ENCODE results near the gene SRSF11. TPM values are rescaled to one million over a fixed set of nuclear protein-coding genes. Genes with fewer than 3 reads are reported as not detected.
A peak's percentile ranks its signal among the peaks of the same experiment; 100 is the strongest.
"Not testable (repeated sequence)": the region's sequence is repeated elsewhere in the genome, so short reads cannot be mapped to it uniquely, and the experiment has no call there.

The SRSF11 gene
- total RNA-seq, 2 experiments from 2014 or later: 242 to 252 TPM

DNA sequence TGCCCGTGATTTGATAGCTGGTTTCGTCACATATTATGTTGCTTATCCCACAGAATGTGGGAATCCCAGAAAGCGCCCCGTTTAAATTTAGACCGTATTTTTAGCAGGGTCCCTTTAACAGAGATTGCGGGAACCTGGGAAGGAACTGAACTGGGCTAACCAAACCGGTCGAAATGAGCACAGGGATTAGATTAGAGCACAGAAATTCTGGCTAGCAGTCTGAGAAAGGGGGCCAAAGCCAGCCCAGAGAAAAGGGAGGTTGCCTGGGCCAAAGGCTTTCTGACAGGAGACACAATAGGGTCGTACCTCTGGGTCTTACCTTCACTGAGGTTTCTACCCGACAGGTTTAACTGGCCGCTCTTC is 16.1 kb upstream of the SRSF11 start:
- Mint-ChIP-seq H3K4me3 (peak overlapping the region; percentile 96), H3K27ac (peak overlapping the region; percentile 99), H3K4me1 (peaks cover 45% of the 10 kb centered on the region), H3K27me3 (no peaks in the 10 kb centered on the region), H3K9me3 (no peaks in the 10 kb centered on the region), H3K36me3 (peaks cover 14% of the 10 kb centered on the region)
- DNase-seq: no peak
- ATAC-seq (ENCODE audit: low read depth): no peak
- POLR2A ChIA-PET: interaction anchor here (1.2 to 9.0 kb wide), 4 partner anchors 17 to 876 kb away, joined by 6 to 86 read pairs (median 20); partner anchors contain the start of genes ANKRD13C, CTH, SRSF11 and ZRANB2

DNA sequence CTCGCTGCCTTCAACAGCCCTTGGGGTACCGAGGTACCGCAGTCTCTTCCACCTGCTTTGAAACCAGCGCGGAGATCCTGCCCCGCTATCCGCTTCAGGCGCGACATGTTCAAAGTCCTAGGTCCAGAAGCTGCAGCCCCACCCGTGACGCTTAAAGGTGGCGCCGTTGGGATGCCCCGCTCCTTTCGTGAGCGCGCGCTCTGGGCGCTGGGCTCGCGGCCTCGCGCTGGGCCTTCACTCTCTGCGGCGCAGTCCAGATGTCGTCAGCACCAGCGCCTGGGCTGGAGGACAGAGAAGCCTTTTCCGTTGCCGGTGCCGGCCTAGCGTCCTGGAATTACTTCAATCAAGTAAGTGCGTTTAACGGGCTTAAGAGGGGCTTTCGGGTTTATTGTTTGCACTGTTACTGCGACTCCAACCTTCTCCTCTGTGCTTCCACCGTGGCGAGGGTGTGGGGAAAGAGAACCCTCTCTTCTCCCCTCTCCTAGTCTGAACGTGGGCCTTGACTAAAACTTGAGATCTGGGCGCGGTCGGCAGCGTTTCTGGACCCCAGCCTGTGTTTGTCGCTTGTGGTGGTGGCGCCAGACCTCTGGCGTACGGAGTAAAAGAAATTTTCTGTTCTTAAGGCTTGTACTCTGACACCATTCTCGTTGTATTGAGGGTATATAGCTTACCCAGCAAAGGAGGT is 15.6 kb upstream of the SRSF11 start, which contains the start of gene LRRC40:
Gene LRRC40, minus strand, starts transcription at position 146 of the 685 bp plus-strand sequence. Its CDS starts 39 bp downstream, at position 107.
- Mint-ChIP-seq H3K4me3 (peak within 1 kb of the TSS; percentile 96), H3K4me1 (peaks cover 47% of the 10 kb centered on the region), H3K36me3 (peaks cover 12% of the 10 kb centered on the region), H3K9me3 (no peaks in the 10 kb centered on the region), H3K27me3 (no peaks in the 10 kb centered on the region), H3K27ac (peak within 1 kb of the TSS; percentile 99)
- POLR2A ChIA-PET: interaction anchor here (1.2 to 9.0 kb wide), 4 partner anchors 16 to 875 kb away, joined by 6 to 86 read pairs (median 20); partner anchors contain the start of genes ANKRD13C, CTH, SRSF11 and ZRANB2
- ATAC-seq (ENCODE audit: low read depth) (peak; percentile 92), DNase-seq (peak; percentile 98)

DNA sequence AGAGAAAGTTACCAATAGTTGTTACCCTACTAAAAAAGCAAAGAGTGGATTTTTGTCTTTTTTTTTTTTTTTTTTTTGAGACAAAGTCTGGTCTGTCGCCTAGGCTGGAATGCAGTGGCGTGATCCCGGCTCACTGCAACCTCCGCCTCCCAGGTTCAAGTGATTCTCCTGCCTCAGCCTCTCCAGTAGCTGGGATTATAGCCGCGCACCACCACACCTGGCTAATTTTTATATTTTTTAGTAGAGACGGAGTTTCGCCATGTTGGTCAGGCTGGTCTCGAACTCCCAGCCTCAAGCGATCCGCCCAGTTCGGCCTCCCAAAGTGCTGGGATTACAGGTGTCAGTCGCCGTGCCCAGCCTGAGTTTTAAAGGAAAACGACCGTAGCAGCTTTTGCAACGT is 14.3 kb upstream of the SRSF11 start:
- H3K27ac Mint-ChIP-seq: peak overlapping the region; percentile 99
- H3K27me3 Mint-ChIP-seq; H3K9me3 Mint-ChIP-seq; DNase-seq; ATAC-seq (ENCODE audit: low read depth): not testable (repeated sequence)
- H3K4me1 Mint-ChIP-seq: peaks cover 52% of the 10 kb centered on the region
- POLR2A ChIA-PET: interaction anchor here (0.6 to 9.0 kb wide), 4 partner anchors 15 to 874 kb away, joined by 4 to 86 read pairs (median 20); partner anchors contain the start of genes ANKRD13C, SRSF11 and ZRANB2
- peaks cover 11% of the 10 kb centered on the region for H3K36me3 Mint-ChIP-seq
- peak overlapping the region; percentile 96 for H3K4me3 Mint-ChIP-seq

DNA sequence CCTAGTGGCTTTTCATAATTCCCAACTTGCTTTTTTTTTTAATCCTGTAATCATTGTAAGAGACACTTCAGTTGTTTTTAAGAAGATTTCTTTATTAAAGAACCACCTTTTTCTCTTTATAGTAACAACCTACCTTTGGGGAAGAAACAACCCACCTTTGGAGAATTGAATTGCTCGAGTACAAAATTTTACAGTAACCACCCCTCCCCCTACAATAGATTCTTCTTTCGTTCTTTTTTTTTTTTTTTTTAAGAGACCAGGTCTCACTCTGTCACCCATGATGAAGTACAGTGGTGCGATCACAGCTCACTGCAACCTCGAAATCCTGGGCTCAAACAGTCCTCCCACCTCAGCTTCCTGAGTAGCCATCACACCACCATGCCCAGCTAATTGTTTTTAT is 13.7 kb upstream of the SRSF11 start:
- ATAC-seq (ENCODE audit: low read depth) (no peak), DNase-seq (no peak)
- Mint-ChIP-seq H3K27me3 (no peaks in the 10 kb centered on the region), H3K27ac (peak overlapping the region; percentile 99), H3K9me3 (no peaks in the 10 kb centered on the region), H3K4me1 (peaks cover 49% of the 10 kb centered on the region), H3K36me3 (peaks cover 11% of the 10 kb centered on the region), H3K4me3 (peak overlapping the region; percentile 96)
- POLR2A ChIA-PET: interaction anchor here (4.7 to 9.0 kb wide), 2 partner anchors 14 to 146 kb away, joined by 26 to 86 read pairs; partner anchors contain the start of genes ANKRD13C and SRSF11

DNA sequence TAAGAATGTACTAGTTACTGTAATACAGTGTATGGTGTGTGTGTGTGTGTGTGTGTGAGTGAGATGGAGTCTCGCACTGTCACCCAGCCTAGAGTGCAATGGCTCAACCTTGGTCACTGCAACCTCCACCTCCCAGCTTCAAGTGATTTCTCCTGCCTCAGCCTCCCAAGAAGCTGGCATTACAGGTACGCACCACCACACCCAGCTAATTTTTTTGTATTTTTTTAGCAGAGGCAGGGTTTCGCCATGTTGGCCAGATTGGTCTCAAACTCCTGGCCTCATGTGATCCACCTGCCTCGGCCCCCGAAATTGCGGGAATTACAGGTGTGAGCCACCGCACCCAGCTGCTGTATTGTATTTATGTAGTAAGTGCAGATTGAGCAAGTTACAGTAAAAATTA is 12.9 kb upstream of the SRSF11 start:
- H3K27ac Mint-ChIP-seq: peak overlapping the region; percentile 27
- no peaks in the 10 kb centered on the region for H3K9me3 Mint-ChIP-seq
- POLR2A ChIA-PET: interaction anchor here (4.7 to 9.0 kb wide), 2 partner anchors 13 to 145 kb away, joined by 26 to 86 read pairs; partner anchors contain the start of genes ANKRD13C and SRSF11
- peaks cover 48% of the 10 kb centered on the region for H3K4me1 Mint-ChIP-seq
- H3K27me3 Mint-ChIP-seq: no peaks in the 10 kb centered on the region
- peak overlapping the region; percentile 27 for H3K4me3 Mint-ChIP-seq
- ATAC-seq (ENCODE audit: low read depth) (no peak), DNase-seq (no peak)
- peaks cover 11% of the 10 kb centered on the region for H3K36me3 Mint-ChIP-seq

DNA sequence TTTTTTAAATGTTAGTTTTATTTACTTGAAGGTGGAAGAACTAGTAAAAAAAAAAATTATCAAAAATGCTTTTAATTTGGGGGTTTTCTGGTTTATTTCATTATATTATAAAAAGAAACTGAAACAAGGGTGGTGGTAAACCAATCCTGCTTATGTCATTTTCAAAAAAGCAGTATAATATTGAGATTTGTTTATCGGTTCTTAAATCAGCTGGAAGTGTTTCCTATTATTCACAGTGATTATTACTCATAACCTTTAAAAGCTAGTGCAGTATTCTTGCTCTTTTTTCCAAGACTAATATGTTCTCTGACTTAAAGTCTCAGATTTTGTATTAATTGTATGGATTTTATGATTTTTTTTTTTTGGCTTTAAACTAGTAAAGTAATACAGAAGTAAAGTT is 10.4 kb upstream of the SRSF11 start:
- no peak for ATAC-seq (ENCODE audit: low read depth)
- DNase-seq: no peak
- Mint-ChIP-seq H3K27me3 (no peaks in the 10 kb centered on the region), H3K36me3 (peaks cover 11% of the 10 kb centered on the region), H3K9me3 (no peaks in the 10 kb centered on the region), H3K4me1 (peaks cover 38% of the 10 kb centered on the region), H3K27ac (peak overlapping the region; percentile 25), H3K4me3 (no peak overlapping the region)
- POLR2A ChIA-PET: interaction anchor here (1.0 to 9.0 kb wide), 2 partner anchors 11 to 143 kb away, joined by 4 to 86 read pairs; partner anchors contain the start of gene SRSF11

DNA sequence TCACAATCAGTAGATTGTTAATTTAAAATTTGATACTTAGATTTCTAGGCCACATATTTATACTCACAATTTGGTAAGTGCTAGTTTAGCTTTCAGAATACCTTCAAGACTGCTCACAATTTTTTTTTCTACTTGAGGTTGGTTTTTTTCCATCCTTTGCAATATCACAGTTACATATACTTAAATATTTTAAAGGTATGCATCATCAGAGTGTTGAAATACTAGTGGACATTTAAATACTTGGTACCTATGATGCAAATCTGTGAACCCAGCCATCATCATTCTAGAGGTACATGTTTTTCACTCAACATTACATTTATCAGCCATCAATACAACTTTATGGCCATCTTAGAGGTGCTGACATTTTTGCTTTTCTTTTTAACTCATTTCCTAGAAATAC is 9.6 kb upstream of the SRSF11 start:
- H3K27ac Mint-ChIP-seq: peak overlapping the region; percentile 65
- no peak for ATAC-seq (ENCODE audit: low read depth)
- DNase-seq: no peak
- POLR2A ChIA-PET: interaction anchor here (1.0 to 9.0 kb wide), 2 partner anchors 10 to 142 kb away, joined by 4 to 86 read pairs; partner anchors contain the start of gene SRSF11
- H3K4me3 Mint-ChIP-seq: no peak overlapping the region
- peaks cover 11% of the 10 kb centered on the region for H3K36me3 Mint-ChIP-seq
- H3K9me3 Mint-ChIP-seq: no peaks in the 10 kb centered on the region
- H3K27me3 Mint-ChIP-seq: no peaks in the 10 kb centered on the region
- peaks cover 38% of the 10 kb centered on the region for H3K4me1 Mint-ChIP-seq

DNA sequence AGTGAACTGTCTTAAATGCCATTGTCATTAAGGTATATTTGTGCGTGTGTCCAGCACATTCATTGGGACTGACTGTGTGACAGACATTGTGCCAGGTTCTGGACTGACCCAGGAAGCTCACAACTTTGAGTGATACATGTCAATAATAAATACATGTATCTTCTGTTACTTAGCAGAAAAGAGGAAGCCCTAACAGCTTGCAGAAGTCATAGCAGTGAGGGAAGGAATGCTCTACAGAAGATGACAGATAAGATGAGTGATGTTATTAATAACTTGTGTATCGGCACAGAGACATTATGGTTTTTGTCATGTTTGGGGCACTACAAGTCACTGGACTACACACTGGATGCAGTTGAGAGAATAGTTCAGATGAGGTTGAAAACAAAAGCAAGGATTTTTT is 1.2 kb upstream of the SRSF11 start:
- H3K4me3 Mint-ChIP-seq: peak overlapping the region; percentile 51

DNA sequence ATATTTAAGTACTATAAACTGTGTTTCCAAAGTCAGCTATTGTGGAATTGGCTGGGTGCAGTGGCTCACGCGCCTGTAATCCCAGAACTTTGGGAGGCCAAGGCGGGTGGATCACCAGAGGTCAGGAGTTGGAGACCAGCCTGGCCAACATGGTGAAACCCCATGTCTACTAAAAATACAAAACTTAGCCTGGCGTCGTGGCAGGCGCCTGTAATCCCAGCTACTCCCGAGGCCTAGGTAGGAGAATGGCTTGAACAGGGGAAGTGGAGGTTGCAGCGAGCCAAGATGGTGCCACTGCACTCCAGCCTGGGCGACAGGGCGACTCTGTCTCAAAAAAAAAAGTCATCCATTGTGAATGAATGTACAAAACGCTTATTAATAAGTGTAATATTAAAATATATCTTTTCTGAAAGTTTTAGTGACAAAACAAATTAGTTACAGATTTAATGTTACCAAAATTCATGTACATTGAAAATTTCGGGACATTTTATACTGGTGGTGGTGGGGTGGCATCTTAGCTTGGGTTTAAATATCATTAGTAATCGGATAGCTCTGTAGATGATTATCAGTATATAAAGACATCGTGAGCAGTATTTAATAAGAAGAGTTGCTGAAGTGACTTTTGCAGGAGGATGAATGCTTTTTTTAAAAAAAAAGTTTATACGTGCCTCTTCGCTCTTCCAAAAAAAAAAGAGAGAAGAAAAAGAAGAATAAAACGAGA is 503 bp upstream of the SRSF11 start:
- Mint-ChIP-seq H3K27ac (peak overlapping the region; percentile 96), H3K27me3 (no peaks in the 10 kb centered on the region), H3K9me3 (no peaks in the 10 kb centered on the region), H3K4me1 (peaks cover 34% of the 10 kb centered on the region), H3K4me3 (peak overlapping the region; percentile 90), H3K36me3 (peaks cover 20% of the 10 kb centered on the region)
- no peak for DNase-seq
- POLR2A ChIA-PET: interaction anchor here (1.3 to 4.4 kb wide), 6 partner anchors 12 to 860 kb away, joined by 3 to 86 read pairs (median 6); partner anchors contain the start of genes ANKRD13C, CTH, LRRC40 and ZRANB2
- ATAC-seq (ENCODE audit: low read depth): no peak

More for the DNA sequence above, 1.2 kb upstream of the SRSF11 start:
- ATAC-seq (ENCODE audit: low read depth) (no peak), DNase-seq (no peak)
- H3K36me3 Mint-ChIP-seq: peaks cover 20% of the 10 kb centered on the region
- POLR2A ChIA-PET: interaction anchor here (2.2 to 4.4 kb wide), 2 partner anchors 12 to 135 kb away, joined by 16 to 86 read pairs; partner anchors contain the start of genes ANKRD13C and LRRC40
- no peaks in the 10 kb centered on the region for H3K27me3 Mint-ChIP-seq
- H3K4me1 Mint-ChIP-seq: peaks cover 36% of the 10 kb centered on the region
- H3K27ac Mint-ChIP-seq: peak overlapping the region; percentile 78
- no peaks in the 10 kb centered on the region for H3K9me3 Mint-ChIP-seq

DNA sequence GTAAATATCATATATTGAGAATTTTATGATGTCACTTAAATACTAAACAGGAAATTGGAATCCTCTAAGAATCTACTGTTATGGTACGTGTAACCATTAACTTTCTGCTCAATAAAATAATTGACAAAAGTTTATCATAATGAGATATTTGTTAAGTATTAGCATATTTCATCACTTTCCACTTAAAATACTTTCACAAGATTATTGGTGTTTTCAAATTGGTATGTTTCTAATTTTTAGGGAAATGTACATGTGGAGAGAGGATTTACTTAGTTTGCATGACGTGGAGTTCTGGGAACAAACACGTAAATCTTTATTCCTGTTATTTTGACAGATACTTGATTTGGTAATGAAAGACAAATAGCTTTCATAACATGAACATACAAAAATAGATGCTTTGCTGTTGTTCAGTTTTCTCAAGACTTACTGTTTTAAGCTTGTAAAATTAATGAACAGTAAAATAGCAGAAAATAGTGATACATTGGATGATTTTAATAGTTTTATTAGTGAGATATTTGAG is 1.6 kb downstream of the SRSF11 start:
- no peaks in the 10 kb centered on the region for H3K27me3 Mint-ChIP-seq

DNA sequence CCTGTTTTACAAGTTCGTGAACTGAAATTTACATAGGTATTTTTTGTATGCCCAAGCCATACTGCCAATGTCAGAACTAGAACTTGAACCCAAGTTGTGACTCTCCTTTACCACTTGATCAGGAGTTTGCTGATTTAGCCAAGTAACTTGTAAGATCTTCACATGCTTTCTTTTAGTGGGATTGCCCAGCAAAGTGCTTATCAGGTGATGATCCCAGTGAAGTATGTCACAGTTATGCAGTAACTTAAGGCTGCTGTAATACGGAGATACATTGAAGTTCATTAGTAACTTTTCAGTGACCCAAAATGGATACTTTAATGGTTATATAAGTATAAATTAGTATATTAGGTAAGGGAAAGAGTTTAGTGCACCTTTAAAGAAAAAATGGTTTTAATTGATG is 3.8 kb downstream of the SRSF11 start:
- Mint-ChIP-seq H3K36me3 (peaks cover 17% of the 10 kb centered on the region), H3K4me3 (no peak overlapping the region), H3K27ac (no peak overlapping the region), H3K4me1 (peaks cover 45% of the 10 kb centered on the region), H3K27me3 (no peaks in the 10 kb centered on the region), H3K9me3 (no peaks in the 10 kb centered on the region)
- DNase-seq: no peak
- no peak for ATAC-seq (ENCODE audit: low read depth)
- POLR2A ChIA-PET: no interaction called here

More for the DNA sequence above, 1.6 kb downstream of the SRSF11 start:
- H3K36me3 Mint-ChIP-seq: peaks cover 15% of the 10 kb centered on the region
- H3K9me3 Mint-ChIP-seq: no peaks in the 10 kb centered on the region
- H3K4me3 Mint-ChIP-seq: peak overlapping the region; percentile 90
- peak overlapping the region; percentile 96 for H3K27ac Mint-ChIP-seq
- POLR2A ChIA-PET: interaction anchor here (4.4 kb wide), 1 partner anchor 14 kb away, joined by 86 read pairs; the partner anchor contains the start of gene LRRC40
- ATAC-seq (ENCODE audit: low read depth): no peak
- no peak for DNase-seq
- peaks cover 41% of the 10 kb centered on the region for H3K4me1 Mint-ChIP-seq

DNA sequence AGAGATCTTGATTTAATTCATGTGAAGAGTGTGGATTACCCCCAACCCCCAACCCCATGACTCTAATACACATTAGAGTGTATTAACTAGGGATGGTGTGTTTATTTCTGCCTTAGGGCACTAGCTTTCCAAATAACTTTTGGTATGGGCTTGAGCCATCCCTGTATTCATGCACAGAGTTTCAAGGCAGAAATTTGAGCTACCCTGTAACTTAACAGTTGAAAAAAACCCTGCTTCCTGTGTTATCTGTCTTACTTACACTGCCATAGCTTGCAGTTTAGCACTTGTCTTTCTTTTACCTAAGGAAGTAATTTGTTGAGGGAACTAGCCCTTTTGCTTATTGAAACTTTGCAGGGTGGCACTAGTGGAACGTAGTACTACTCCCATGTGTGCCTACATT is 6.3 kb downstream of the SRSF11 start:
- peaks cover 39% of the 10 kb centered on the region for H3K4me1 Mint-ChIP-seq

DNA sequence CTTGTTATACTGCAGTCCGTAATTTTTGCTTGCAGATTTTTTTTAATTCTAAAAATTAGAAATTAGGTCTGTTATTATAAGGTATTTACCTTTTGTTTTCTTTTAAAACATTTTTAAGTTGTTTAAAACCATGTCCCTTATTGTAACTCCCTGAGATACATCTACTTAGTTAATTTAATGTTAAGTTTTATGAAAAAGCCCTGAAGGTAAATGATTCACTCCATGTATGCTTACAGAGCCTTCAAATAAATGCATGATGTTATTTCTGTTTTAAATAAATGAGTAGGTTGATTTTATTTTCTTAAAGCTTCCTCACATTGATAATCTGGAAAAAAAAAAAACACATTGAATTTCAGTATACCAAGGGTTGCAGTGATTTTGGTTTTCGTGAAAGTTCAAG is 7.5 kb downstream of the SRSF11 start:
- no peak overlapping the region for H3K4me3 Mint-ChIP-seq
- ATAC-seq (ENCODE audit: low read depth) (no peak), DNase-seq (no peak)
- peaks cover 18% of the 10 kb centered on the region for H3K36me3 Mint-ChIP-seq
- no peaks in the 10 kb centered on the region for H3K27me3 Mint-ChIP-seq
- POLR2A ChIA-PET: no interaction called here
- H3K27ac Mint-ChIP-seq: no peak overlapping the region
- H3K4me1 Mint-ChIP-seq: peaks cover 29% of the 10 kb centered on the region
- H3K9me3 Mint-ChIP-seq: no peaks in the 10 kb centered on the region

More for the DNA sequence above, 6.3 kb downstream of the SRSF11 start:
- H3K36me3 Mint-ChIP-seq: peaks cover 23% of the 10 kb centered on the region
- no peak for DNase-seq
- H3K4me3 Mint-ChIP-seq: peak overlapping the region; percentile 18
- POLR2A ChIA-PET: interaction anchor here (0.9 to 1.4 kb wide), 2 partner anchors 127 to 854 kb away, joined by 3 to 4 read pairs; partner anchors contain the start of gene ANKRD13C
- H3K27me3 Mint-ChIP-seq: no peaks in the 10 kb centered on the region
- H3K27ac Mint-ChIP-seq: peak overlapping the region; percentile 74
- peak; percentile 89 for ATAC-seq (ENCODE audit: low read depth)
- no peaks in the 10 kb centered on the region for H3K9me3 Mint-ChIP-seq
